HG03025 (cell line): ENCODE data around the gene HPSE2.
"Not testable (repeated sequence)": the region's sequence is repeated elsewhere in the genome, so short reads cannot be mapped to it uniquely, and the experiment has no call there.

Experiments
- ATAC-seq: cut with Tn5 transposase; IDR thresholded peaks from one replicate; pipeline ENCODE4 v1.9.1; 2021; ENCODE audit warnings: mild to moderate bottlenecking, moderate library complexity; ENCODE audit not compliant: unreplicated experiment, low FRiP score

Gene HPSE2

GRCh38 chr10:98528166-98528804 is 707.4 kb downstream of the HPSE2 start:
- no peak for ATAC-seq

DNA sequence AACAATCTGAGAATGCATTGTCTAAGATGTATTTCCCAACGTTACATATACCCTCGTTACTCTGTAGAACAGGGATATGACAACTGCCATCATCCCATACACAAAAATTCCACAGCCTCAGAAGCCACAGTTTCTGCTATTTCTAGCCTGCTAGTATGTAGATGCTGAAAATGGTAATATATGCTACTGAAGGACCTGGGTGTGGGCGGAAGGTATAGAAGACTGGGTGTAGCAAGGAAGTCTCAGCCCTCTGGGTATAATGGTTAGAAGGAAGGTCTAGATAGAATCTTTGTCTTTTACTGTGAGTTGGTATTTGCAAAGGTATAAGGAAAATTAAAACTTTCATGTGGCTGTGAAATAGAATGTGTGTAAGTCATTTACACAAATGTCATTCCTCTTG is 709.7 kb downstream of the HPSE2 start:
- ATAC-seq: no peak

DNA sequence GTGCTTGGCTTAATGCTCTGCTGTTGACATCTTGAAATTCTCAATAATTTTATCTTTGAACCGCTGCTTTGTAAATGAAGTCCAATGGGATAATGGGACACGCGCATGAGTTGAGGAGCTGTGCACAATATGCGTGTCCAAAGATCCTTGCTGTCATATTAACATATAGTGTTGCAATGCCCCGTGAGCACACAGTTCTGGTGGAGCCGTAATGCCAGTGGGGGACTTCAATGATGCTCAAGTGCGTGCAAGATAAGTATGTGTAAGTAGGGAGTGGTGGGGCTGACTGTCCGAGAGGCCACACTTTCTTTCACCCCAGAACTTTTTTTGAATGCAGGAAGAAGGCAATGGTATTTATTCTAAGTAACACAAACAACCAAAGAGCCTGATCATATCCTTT is 711.5 kb downstream of the HPSE2 start:
- no peak for ATAC-seq

DNA sequence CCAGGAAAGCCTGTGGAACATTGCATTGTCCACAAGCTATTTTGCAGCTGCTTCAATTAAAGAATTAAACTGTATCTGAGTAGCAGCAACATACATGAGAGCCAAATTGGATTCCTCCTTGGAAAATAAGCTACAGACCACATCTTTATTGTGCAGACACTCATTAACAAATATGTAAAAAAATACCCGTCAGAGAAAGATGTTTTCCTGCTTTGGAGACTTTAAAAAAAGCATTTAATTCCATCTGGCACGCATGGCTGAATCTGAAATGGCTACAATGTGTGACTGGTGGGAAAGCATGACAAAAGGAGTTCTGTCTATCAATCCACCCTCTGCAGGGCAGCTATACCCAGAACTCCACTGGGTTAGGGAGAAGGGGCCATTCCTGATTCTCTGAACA is 715.8 kb downstream of the HPSE2 start:
- no peak for ATAC-seq

- ATAC-seq: no peak
These were observed 718.0 kb downstream of the HPSE2 start for GRCh38 chr10:98517672-98518071.

DNA sequence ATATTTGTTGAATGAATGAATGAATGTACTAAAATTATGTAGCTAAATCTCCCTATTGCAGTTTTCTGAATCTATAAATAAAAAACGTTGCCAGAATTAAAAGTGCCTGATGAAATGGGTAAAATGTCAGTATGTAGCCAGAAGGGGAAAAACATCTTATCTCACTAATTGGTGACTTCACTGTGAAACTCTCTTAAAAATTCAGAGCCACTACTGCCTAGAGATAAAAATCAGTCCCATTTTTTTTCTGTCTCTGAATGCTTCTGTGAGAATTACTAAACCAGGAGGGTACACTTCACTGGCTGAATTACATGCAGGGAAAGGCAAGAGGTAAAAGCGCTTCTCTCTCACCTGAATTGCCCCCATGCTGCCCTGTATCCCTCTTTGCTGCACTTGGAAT is 719.3 kb downstream of the HPSE2 start:
- no peak for ATAC-seq

GRCh38 chr10:98513704-98514103 is 721.9 kb downstream of the HPSE2 start:
- no peak for ATAC-seq

GRCh38 chr10:98511876-98512275 is 723.8 kb downstream of the HPSE2 start:
- no peak for ATAC-seq

DNA sequence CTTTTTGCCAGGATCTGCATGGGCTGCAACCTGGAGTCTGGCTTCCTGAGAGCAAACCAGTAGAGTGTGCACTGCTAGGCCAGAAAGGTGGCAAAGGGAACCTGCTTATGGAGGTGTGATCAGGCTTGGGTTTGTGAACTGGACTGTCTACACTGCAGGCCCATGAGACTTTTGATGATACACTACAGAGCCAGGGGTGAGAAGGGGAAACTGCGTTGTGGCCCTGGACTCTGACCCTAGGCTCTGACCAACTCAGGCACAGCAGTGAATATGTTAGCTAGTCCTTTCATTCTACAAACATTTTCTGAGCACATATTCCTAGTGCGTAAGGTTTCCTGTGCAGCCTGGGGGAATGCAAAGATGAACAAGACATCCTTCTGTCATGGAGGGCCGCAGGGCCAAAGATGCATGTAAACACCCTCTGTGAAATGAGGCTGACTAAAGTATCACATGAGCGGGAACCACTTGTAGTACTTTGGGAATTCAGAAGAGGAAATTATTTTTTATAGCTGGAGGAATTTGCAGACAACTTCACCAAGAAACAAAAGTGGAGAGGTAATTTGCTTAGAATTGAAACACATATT is 725.1 kb downstream of the HPSE2 start:
- no peak for ATAC-seq

- ATAC-seq: no peak
These were observed 725.9 kb downstream of the HPSE2 start for GRCh38 chr10:98509745-98510144.

GRCh38 chr10:98502535-98502934 is 733.1 kb downstream of the HPSE2 start:
- ATAC-seq: not testable (repeated sequence)

DNA sequence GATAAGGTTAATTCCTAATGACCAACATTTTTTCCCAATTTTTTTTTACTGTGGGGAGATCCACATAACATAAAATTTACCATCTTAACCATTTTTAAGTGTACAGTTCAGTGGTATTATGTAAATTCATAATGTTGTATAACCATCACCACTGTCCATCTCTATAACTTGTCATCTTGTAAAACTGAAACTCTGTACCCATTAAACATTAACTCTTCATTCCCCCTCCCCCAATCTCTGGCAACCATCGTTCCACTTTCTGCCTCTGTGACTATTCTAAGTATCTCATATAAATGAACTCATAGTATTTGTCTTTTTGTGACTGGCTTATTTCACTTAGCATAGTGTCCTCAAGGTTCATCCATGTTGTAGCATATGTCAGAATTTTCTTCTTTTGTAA is 742.9 kb downstream of the HPSE2 start:
- ATAC-seq: no peak

- ATAC-seq: no peak
These were observed 745.8 kb downstream of the HPSE2 start for GRCh38 chr10:98489561-98490481.

GRCh38 chr10:98488669-98489430 is 746.8 kb downstream of the HPSE2 start:
- no peak for ATAC-seq

GRCh38 chr10:98487649-98488048 is 748.0 kb downstream of the HPSE2 start:
- no peak for ATAC-seq

GRCh38 chr10:98486421-98486820 is 749.2 kb downstream of the HPSE2 start:
- ATAC-seq: no peak

- no peak for ATAC-seq
These were observed 749.7 kb downstream of the HPSE2 start for GRCh38 chr10:98485959-98486358.

DNA sequence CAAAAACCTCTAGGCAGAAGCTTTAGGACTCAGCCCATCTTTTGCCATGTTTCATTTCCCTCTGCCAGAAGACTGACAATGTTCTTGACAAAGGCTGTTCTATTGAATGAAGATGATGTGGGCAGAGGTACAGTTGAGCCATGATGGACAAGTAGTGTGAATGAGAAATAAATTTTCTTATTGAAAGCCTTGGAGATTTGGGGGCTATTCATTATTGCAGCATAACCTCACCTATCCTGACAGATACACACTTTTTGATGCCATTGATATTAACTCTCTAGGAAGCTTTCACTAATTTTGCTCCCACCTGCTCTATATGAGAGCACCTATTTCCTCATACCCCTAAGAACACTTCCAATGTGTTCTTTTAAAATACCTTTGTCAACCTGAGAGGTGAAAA is 752.0 kb downstream of the HPSE2 start:
- ATAC-seq: no peak

GRCh38 chr10:98482096-98482495 is 753.6 kb downstream of the HPSE2 start:
- ATAC-seq: no peak

DNA sequence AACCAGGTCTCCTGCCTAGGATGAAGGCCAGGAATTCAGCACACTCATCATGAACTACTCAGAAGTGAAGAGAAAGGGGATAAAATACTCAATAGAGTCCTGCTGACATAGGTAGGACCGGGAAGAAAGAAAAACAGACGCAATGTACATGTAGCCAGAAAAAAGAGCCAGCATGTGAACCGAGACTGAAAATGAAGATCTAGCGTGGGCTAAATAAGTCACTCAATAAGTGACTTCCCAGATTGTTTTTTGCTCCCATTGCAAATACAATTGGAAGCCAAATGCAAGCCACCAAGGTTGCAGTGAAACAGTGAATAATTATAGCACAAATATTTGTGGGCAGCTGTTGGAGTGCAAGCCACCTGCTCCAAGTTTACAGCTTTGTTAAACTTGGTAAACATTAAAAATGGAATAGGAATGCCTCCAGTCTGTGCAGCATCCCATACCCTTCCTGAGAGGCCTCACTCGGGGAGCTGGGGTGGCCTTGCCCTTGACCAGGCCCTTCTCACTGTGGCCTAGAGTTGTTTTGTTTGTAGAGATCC is 754.2 kb downstream of the HPSE2 start:
- ATAC-seq: no peak
